DND-41 (cell line): ENCODE results near the gene VSIG10L2.

Experiments
- ATAC-seq: fragments of 200-7000 bp; cut with Tn5 transposase; 3 replicates; pipeline ENCODE4 v1.9.1; 2021; ENCODE audit warnings: low read depth; ENCODE audit not compliant: insufficient read depth
- DNase-seq: peaks from one replicate; pipeline ENCODE4 v3.0.0-alpha.2; 2020
- H2AFZ ChIP-seq: 2 replicates; pipeline ENCODE4 v1.6.0; 2012; ENCODE audit warnings: low read depth, low read length
- H3K27ac ChIP-seq: 2 replicates; pipeline ENCODE4 v1.5.1; 2012; ENCODE audit warnings: low read length, inconsistent platforms
- H3K27me3 ChIP-seq: fragments of 200-600 bp; sonication (generic); 2 replicates; pipeline ENCODE4 v1.6.0; 2012; ENCODE audit warnings: low read length, mild to moderate bottlenecking, inconsistent platforms; ENCODE audit not compliant: insufficient read depth, poor library complexity
- H3K36me3 ChIP-seq: 2 replicates; pipeline ENCODE4 v1.5.1; 2012; ENCODE audit warnings: low read length, inconsistent platforms; ENCODE audit not compliant: insufficient read depth
- H3K4me1 ChIP-seq: 2 replicates; pipeline ENCODE4 v1.5.1; 2012; ENCODE audit warnings: mild to moderate bottlenecking, low read length; ENCODE audit not compliant: insufficient read depth
- H3K4me2 ChIP-seq: 2 replicates; pipeline ENCODE4 v1.6.0; 2012; ENCODE audit warnings: mild to moderate bottlenecking, moderate library complexity, low read length, inconsistent platforms; ENCODE audit not compliant: insufficient read depth
- H3K4me3 ChIP-seq, 2 experiments: fragments of 200-600 bp in 1 of 2; shearing (Covaris generic) in 1 of 2; 2 replicates each; pipeline ENCODE4 v1.5.1; 2012 to 2016; ENCODE audit warnings: inconsistent platforms in 2 of 2, low read length in 2 of 2, mild to moderate bottlenecking in 2 of 2, low read depth in 1 of 2, moderate library complexity in 1 of 2
- H3K79me2 ChIP-seq: 2 replicates; pipeline ENCODE4 v1.6.0; 2012; ENCODE audit warnings: low read length, inconsistent platforms; ENCODE audit not compliant: insufficient read depth
- H3K9ac ChIP-seq: 2 replicates; pipeline ENCODE4 v1.6.0; 2012; ENCODE audit warnings: low read depth, mild to moderate bottlenecking, inconsistent platforms, low read length, moderate library complexity
- H3K9me3 ChIP-seq: 2 replicates; pipeline ENCODE4 v1.5.1; 2012; ENCODE audit warnings: low read length, moderate library complexity, mild to moderate bottlenecking, inconsistent platforms; ENCODE audit not compliant: insufficient read depth, severe bottlenecking
- H4K20me1 ChIP-seq: 2 replicates; pipeline ENCODE4 v1.6.0; 2012; ENCODE audit warnings: low read length; ENCODE audit not compliant: insufficient read depth
- CTCF ChIP-seq: IDR thresholded peaks from 2 replicates; pipeline ENCODE4 v1.5.1; 2012; ENCODE audit warnings: borderline replicate concordance, low read length, moderate library complexity, mild to moderate bottlenecking; ENCODE audit not compliant: poor library complexity, severe bottlenecking; ENCODE audit errors: extremely low read depth
- EZH2 ChIP-seq: IDR thresholded peaks from 3 replicates; pipeline ENCODE4 v1.6.1; 2012; ENCODE audit warnings: borderline replicate concordance, low read depth, mild to moderate bottlenecking, moderate library complexity, low read length, inconsistent platforms; ENCODE audit not compliant: severe bottlenecking

The VSIG10L2 gene

DNA sequence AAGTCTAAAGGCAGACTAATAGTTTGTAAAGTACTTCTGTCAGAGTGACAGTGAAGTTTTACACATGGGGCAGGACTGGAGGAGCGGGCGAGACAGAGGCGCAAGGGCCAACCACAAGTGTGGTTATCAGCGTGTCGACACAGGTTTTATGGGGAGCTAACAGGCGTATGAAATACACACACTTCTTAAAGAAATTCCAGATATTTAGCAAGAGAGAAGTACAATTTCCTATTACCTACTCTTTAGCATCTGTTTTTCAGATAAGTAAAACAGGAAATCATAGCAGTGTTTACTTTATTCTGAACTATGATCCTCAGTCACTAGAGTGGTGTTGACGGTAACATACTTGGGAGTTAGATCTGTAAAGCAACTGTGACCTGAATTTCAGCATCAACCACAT lies 22.5 kb downstream of the VSIG10L2 start:
- no peak overlapping the region for H3K4me2 ChIP-seq
- no peak overlapping the region for H3K27ac ChIP-seq
- no peak overlapping the region for H3K4me3 ChIP-seq
- H3K27me3 ChIP-seq = no peaks in the 10 kb centered on the region
- TF ChIP-seq CTCF (no peak), EZH2 (no peak)
- DNase-seq (peak; percentile 33), ATAC-seq (peak; percentile 77)
- H3K9ac ChIP-seq = no peak overlapping the region
- H2AFZ ChIP-seq = no peak overlapping the region
- H4K20me1 ChIP-seq = no peaks in the 10 kb centered on the region
- H3K79me2 ChIP-seq = no peaks in the 10 kb centered on the region
- no peaks in the 10 kb centered on the region for H3K9me3 ChIP-seq
- H3K36me3 ChIP-seq = no peaks in the 10 kb centered on the region
- H3K4me1 ChIP-seq = no peaks in the 10 kb centered on the region; the same call in 1 of the 2 replicates

DNA sequence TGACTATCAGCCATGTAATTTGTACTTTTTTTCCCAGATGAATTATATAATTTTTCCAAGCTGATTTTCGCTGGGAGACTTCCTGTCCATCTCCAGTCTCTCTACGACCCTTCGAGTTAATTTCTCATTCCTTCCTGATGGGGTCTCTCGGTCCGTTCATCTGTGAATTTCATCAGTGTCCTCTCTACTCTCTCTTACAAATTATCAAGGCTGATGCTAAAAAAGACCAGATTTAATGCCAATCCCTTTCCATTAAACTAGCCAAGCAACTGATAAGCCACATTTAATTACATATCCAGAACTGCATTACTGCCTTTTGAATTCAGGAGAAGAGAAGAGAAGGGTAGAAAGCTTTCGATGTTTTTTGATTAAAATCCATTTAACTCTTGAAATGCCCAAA lies 25.8 kb downstream of the VSIG10L2 start:
- DNase-seq (no peak), ATAC-seq (no peak)
- Histone ChIP-seq H3K36me3 (no peaks in the 10 kb centered on the region), H3K27me3 (no peaks in the 10 kb centered on the region), H3K79me2 (no peaks in the 10 kb centered on the region), H3K9me3 (no peaks in the 10 kb centered on the region), H2AFZ (no peak overlapping the region), H3K9ac (no peak overlapping the region), H3K4me2 (no peak overlapping the region), H3K4me3 (no peak overlapping the region), H3K27ac (no peak overlapping the region), H3K4me1 (no peaks in the 10 kb centered on the region; the same call in 1 of the 2 replicates), H4K20me1 (no peaks in the 10 kb centered on the region)
- TF ChIP-seq CTCF = no peak
- no peak for TF ChIP-seq EZH2

DNA sequence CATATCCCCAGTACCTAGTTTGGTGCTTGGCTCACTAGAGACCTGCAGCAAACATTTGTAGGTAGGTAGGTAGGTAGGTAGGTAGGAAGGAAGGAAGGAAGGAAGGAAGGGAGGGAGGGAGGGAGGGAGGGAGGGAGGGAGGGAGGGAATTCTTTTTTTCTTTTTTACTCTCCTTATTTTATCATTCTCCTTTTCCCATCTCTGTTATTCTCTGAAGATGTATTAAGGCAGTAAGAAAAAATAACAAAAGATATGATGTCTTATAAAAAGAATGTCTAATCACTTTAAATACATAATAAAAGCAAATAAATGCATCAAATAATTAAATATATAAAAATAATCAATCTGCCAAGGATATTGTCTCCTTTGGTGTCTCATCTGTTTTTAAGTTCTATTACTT lies 28.4 kb downstream of the VSIG10L2 start:
- no peak overlapping the region for H3K27ac ChIP-seq
- H3K36me3 ChIP-seq = no peaks in the 10 kb centered on the region
- H3K4me2 ChIP-seq = no peak overlapping the region
- TF ChIP-seq EZH2 (no peak), CTCF (no peak)
- H4K20me1 ChIP-seq = no peaks in the 10 kb centered on the region
- H3K4me1 ChIP-seq = no peaks in the 10 kb centered on the region
- H3K9me3 ChIP-seq = no peaks in the 10 kb centered on the region
- no peak overlapping the region for H3K9ac ChIP-seq
- H2AFZ ChIP-seq = no peak overlapping the region
- H3K4me3 ChIP-seq = no peak overlapping the region
- no peaks in the 10 kb centered on the region for H3K79me2 ChIP-seq
- no peaks in the 10 kb centered on the region for H3K27me3 ChIP-seq
- no peak for ATAC-seq
- no peak for DNase-seq

DNA sequence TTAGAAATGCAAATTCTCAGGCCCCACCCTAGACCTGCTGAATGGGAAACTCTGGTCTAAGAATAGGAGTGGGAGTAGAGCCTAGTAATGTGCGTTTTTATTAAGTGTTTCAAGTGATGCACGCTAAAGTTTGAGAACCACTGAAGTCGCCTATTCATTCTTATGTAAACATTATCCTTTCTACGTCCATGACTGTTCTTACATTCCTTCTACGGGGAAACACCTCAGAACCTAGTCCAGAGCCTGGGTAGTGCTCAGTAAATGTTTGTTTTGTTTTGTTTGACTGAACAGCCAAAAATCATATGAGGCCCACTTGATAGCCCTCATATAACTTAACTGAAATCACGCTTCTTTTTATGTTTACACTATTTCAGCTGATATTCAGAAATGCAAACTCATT lies 29.8 kb downstream of the VSIG10L2 start:
- Histone ChIP-seq H3K27ac (no peak overlapping the region), H3K9ac (no peak overlapping the region), H3K4me1 (peaks cover 6% of the 10 kb centered on the region; the same call in 1 of the 2 replicates), H4K20me1 (no peaks in the 10 kb centered on the region), H3K36me3 (no peaks in the 10 kb centered on the region), H3K4me2 (no peak overlapping the region), H3K79me2 (no peaks in the 10 kb centered on the region), H3K4me3 (no peak overlapping the region), H2AFZ (no peak overlapping the region), H3K27me3 (no peaks in the 10 kb centered on the region), H3K9me3 (no peaks in the 10 kb centered on the region)
- no peak for TF ChIP-seq CTCF
- no peak for TF ChIP-seq EZH2
- no peak for DNase-seq
- no peak for ATAC-seq
